Measurements from ENCODE around the gene RGCC. TPM values are rescaled to one million over a fixed set of nuclear protein-coding genes. Genes with fewer than 3 reads are reported as not detected.
A peak's percentile ranks its signal among the peaks of the same experiment; 100 is the strongest.
"Not testable (repeated sequence)": the region's sequence is repeated elsewhere in the genome, so short reads cannot be mapped to it uniquely, and the experiment has no call there.

The RGCC gene
- polyA plus RNA-seq, 4 donors: 2.2 to 10.8 (median 7.2) TPM

DNA sequence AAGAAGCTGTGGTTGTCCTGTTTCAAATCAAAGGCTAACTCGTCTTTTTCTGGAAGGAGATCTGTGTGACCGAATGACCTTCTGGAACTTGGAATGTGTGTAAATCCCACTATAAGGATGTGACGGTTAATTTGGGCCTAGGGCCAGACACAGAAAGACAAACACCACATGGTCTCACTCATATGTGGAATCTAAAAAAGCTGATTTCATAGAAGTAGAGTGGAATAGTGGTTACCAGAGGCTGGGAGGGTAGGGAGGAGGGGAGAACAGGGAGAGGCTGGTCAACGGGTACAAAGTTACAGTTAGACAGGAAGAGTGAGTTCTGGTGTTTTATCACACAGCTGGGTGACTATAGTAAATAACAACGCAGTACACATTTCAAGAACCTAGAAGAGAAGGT lies 39.3 kb upstream of the RGCC start:
- Histone ChIP-seq H3K4me1 (ENCODE audit: control insufficient read depth in 3 of 3, insufficient read depth in 2 of 3, low read depth in 1 of 3, low read length in 2 of 3) (no peaks in the 10 kb centered on the region), H3K4me3 (ENCODE audit: low read depth in 1 of 3, low read length in 3 of 3) (no peak overlapping the region), H3K27me3 (ENCODE audit: control insufficient read depth in 3 of 3, insufficient read depth in 3 of 3, low read length in 3 of 3) (no peaks in the 10 kb centered on the region), H3K27ac (ENCODE audit: low read depth in 1 of 3, low read length in 2 of 3) (no peak overlapping the region), H3K36me3 (ENCODE audit: control insufficient read depth in 3 of 3, insufficient read depth in 2 of 3, low read depth in 1 of 3, low read length in 3 of 3) (no peaks in the 10 kb centered on the region), H3K9me3 (ENCODE audit: control insufficient read depth in 2 of 2, insufficient read depth in 1 of 2, low read depth in 1 of 2, low read length in 1 of 2) (peaks cover 0 to 5% of the 10 kb centered on the region in 2 donors)
- WGBS, 3 donors: 36 to 48% (median 38%) methylated on average over 5 of the region's 5 CpGs
- no peak for FAIRE-seq
- DNase-seq: peak in 1 of 2 donors; percentile 13

DNA sequence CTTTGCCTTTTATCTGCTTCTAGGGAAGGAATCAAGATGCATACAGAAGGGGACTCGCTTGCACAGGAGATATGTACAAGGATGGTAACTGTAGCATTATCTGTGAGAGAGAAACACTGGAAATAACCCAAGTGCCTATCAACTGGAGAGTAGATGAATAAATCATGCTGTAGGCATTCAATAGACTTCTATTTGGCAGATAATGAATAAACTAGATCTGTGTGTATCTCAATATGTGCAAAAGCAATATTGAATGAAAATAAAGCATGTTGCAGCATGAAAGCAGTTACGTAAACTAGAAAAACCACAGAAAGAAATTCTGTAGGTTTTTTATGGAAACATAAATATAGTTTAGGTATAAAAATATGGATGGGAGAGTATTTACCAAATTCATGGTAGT lies 38.6 kb upstream of the RGCC start:
- Histone ChIP-seq H3K27ac (ENCODE audit: low read depth in 1 of 3, low read length in 2 of 3) (no peak overlapping the region), H3K27me3 (ENCODE audit: control insufficient read depth in 3 of 3, insufficient read depth in 3 of 3, low read length in 3 of 3) (no peaks in the 10 kb centered on the region), H3K36me3 (ENCODE audit: control insufficient read depth in 3 of 3, insufficient read depth in 2 of 3, low read depth in 1 of 3, low read length in 3 of 3) (no peaks in the 10 kb centered on the region), H3K4me1 (ENCODE audit: control insufficient read depth in 3 of 3, insufficient read depth in 2 of 3, low read depth in 1 of 3, low read length in 2 of 3) (no peaks in the 10 kb centered on the region), H3K4me3 (ENCODE audit: low read depth in 1 of 3, low read length in 3 of 3) (no peak overlapping the region), H3K9me3 (ENCODE audit: control insufficient read depth in 2 of 2, insufficient read depth in 1 of 2, low read depth in 1 of 2, low read length in 1 of 2) (peaks cover 0 to 5% of the 10 kb centered on the region in 2 donors)
- no peak for FAIRE-seq
- DNase-seq: no peak
- 90 to 94% (median 94%) methylated on average over 2 of the region's 2 CpGs for WGBS, 3 donors

DNA sequence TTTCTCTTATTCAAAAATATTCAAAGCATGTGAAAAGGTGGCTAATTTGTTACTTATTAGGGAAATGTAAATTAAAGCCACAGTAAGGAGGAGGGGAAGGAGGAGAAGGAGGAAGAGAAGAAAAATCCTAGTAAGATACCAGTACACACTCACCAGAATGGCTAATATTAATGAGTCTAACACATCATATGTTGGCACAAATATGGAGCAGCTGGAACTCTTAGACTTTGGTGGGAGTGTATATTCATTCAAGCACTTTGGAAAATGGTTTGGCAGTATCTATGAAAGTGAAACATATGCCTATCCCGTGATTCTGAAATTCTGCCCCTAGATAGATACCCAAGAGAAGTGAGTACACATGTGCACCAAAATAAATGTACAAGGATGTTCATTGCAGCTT lies 38.1 kb upstream of the RGCC start:
- no peaks in the 10 kb centered on the region for H3K27me3 ChIP-seq (ENCODE audit: control insufficient read depth in 3 of 3, insufficient read depth in 3 of 3, low read length in 3 of 3)
- no peak overlapping the region for H3K4me3 ChIP-seq (ENCODE audit: low read depth in 1 of 3, low read length in 3 of 3)
- no peak overlapping the region for H3K27ac ChIP-seq (ENCODE audit: low read depth in 1 of 3, low read length in 2 of 3)
- WGBS, 3 donors: 24 to 50% (median 45%) methylated on average over 1 of the region's 1 CpG
- FAIRE-seq (no peak), DNase-seq (no peak)
- H3K4me1 ChIP-seq (ENCODE audit: control insufficient read depth in 3 of 3, insufficient read depth in 2 of 3, low read depth in 1 of 3, low read length in 2 of 3): no peaks in the 10 kb centered on the region
- H3K36me3 ChIP-seq (ENCODE audit: control insufficient read depth in 3 of 3, insufficient read depth in 2 of 3, low read depth in 1 of 3, low read length in 3 of 3): no peaks in the 10 kb centered on the region
- peaks cover 0 to 5% of the 10 kb centered on the region in 2 donors for H3K9me3 ChIP-seq (ENCODE audit: control insufficient read depth in 2 of 2, insufficient read depth in 1 of 2, low read depth in 1 of 2, low read length in 1 of 2)

DNA sequence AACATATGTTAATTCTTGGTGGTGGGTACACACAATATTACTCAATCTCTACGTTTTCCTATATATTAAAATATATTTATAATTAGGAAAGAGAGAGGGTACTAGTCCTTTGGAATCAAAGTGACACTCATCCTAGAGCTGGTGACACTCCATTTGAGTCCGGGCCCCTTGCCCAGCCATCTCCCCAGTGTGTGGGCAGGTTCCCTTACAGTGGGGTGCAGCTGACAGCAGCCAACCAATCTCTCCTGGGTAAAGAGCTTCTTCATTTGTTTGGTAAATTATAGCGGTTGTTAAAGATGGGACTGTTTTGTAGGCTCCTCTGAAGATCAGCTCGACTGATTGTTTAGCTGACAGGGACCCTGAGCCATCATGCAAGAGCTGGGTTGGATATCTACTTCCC lies 37.2 kb upstream of the RGCC start:
- WGBS, 3 donors: 69 to 77% (median 72%) methylated on average over 4 of the region's 4 CpGs

DNA sequence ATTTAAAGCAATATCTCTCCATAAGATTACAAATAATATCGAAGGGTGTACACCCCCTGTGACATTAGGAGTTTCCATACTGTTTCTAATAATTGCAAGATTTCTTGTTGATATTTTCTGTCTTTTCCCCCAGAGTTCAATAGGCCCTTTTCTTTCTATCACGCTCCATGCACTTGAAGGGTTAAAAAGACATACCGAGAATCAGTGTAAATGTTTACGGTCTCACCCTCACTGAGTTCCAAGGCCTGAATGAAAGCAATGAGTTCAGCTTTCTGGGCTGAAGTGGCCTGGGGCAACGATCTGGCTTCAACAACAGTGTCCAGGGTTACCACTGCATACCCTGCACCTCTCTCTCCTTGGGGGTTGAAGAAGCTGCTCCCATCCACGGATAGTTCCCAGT lies 36.0 kb upstream of the RGCC start:
- H3K4me1 ChIP-seq (ENCODE audit: control insufficient read depth in 3 of 3, insufficient read depth in 2 of 3, low read depth in 1 of 3, low read length in 2 of 3); H3K36me3 ChIP-seq (ENCODE audit: control insufficient read depth in 3 of 3, insufficient read depth in 2 of 3, low read depth in 1 of 3, low read length in 3 of 3); H3K4me3 ChIP-seq (ENCODE audit: low read depth in 1 of 3, low read length in 3 of 3); H3K27ac ChIP-seq (ENCODE audit: low read depth in 1 of 3, low read length in 2 of 3); H3K9me3 ChIP-seq (ENCODE audit: control insufficient read depth in 2 of 2, insufficient read depth in 1 of 2, low read depth in 1 of 2, low read length in 1 of 2); H3K27me3 ChIP-seq (ENCODE audit: control insufficient read depth in 3 of 3, insufficient read depth in 3 of 3, low read length in 3 of 3); FAIRE-seq; DNase-seq: not testable (repeated sequence)
- WGBS, 3 donors: 73 to 78% (median 76%) methylated on average over 6 of the region's 6 CpGs

More for the DNA sequence above, 37.2 kb upstream of the RGCC start:
- FAIRE-seq (no peak), DNase-seq (no peak)
- Histone ChIP-seq H3K4me1 (ENCODE audit: control insufficient read depth in 3 of 3, insufficient read depth in 2 of 3, low read depth in 1 of 3, low read length in 2 of 3) (no peaks in the 10 kb centered on the region), H3K27me3 (ENCODE audit: control insufficient read depth in 3 of 3, insufficient read depth in 3 of 3, low read length in 3 of 3) (no peaks in the 10 kb centered on the region), H3K9me3 (ENCODE audit: control insufficient read depth in 2 of 2, insufficient read depth in 1 of 2, low read depth in 1 of 2, low read length in 1 of 2) (peaks cover 0 to 5% of the 10 kb centered on the region in 2 donors), H3K36me3 (ENCODE audit: control insufficient read depth in 3 of 3, insufficient read depth in 2 of 3, low read depth in 1 of 3, low read length in 3 of 3) (no peaks in the 10 kb centered on the region), H3K4me3 (ENCODE audit: low read depth in 1 of 3, low read length in 3 of 3) (no peak overlapping the region), H3K27ac (ENCODE audit: low read depth in 1 of 3, low read length in 2 of 3) (no peak overlapping the region)

DNA sequence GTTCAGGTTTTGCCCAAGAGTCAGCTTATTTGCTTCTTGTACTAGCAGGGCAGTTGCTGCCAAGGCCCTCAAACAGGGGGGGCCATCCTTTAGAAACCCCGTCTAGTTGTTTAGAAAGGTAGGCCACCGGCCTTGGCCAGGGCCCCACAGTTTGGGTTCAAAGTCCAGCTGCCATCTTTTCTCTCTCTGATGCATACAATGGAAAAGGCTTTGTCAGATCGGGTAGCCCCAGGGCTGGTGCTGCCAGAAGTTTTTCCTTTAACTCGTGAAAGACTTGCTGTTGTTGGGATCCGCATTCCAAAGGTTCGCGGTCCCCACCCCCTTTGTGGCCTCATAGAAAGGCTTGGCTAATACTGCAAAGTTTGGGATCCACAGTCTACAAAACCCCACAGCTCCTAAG lies 35.4 kb upstream of the RGCC start:
- 46 to 66% (median 54%) methylated on average over 7 of the region's 7 CpGs for WGBS, 3 donors
- not testable (repeated sequence) for DNase-seq; H3K36me3 ChIP-seq (ENCODE audit: control insufficient read depth in 3 of 3, insufficient read depth in 2 of 3, low read depth in 1 of 3, low read length in 3 of 3); H3K9me3 ChIP-seq (ENCODE audit: control insufficient read depth in 2 of 2, insufficient read depth in 1 of 2, low read depth in 1 of 2, low read length in 1 of 2); H3K27ac ChIP-seq (ENCODE audit: low read depth in 1 of 3, low read length in 2 of 3); FAIRE-seq; H3K4me1 ChIP-seq (ENCODE audit: control insufficient read depth in 3 of 3, insufficient read depth in 2 of 3, low read depth in 1 of 3, low read length in 2 of 3); H3K4me3 ChIP-seq (ENCODE audit: low read depth in 1 of 3, low read length in 3 of 3); H3K27me3 ChIP-seq (ENCODE audit: control insufficient read depth in 3 of 3, insufficient read depth in 3 of 3, low read length in 3 of 3)

- 85 to 90% (median 88%) methylated on average over 12 to 13 of the region's 13 CpGs for WGBS, 3 donors
- not testable (repeated sequence) for H3K27me3 ChIP-seq (ENCODE audit: control insufficient read depth in 3 of 3, insufficient read depth in 3 of 3, low read length in 3 of 3); H3K4me1 ChIP-seq (ENCODE audit: control insufficient read depth in 3 of 3, insufficient read depth in 2 of 3, low read depth in 1 of 3, low read length in 2 of 3); H3K27ac ChIP-seq (ENCODE audit: low read depth in 1 of 3, low read length in 2 of 3); H3K9me3 ChIP-seq (ENCODE audit: control insufficient read depth in 2 of 2, insufficient read depth in 1 of 2, low read depth in 1 of 2, low read length in 1 of 2); H3K4me3 ChIP-seq (ENCODE audit: low read depth in 1 of 3, low read length in 3 of 3); H3K36me3 ChIP-seq (ENCODE audit: control insufficient read depth in 3 of 3, insufficient read depth in 2 of 3, low read depth in 1 of 3, low read length in 3 of 3); DNase-seq; FAIRE-seq
These were observed 34.1 kb upstream of the RGCC start for GRCh38 chr13:41423259-41423658.

DNA sequence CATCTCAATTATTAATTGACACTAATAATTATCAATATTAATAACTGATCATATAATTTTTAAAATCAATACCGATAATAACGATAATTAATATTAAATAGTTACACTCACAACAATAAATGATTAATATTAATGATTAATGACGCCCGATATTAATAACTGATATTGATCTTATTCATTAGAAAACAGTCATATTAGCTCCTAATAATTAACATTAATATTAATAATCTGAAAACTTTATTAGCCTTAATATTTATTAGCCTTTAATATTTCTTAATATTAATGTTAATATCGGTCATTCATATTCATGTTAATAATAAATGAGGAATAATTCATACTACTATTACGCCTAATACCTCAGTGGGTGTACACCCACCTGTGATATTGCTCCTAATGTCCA lies 32.7 kb upstream of the RGCC start:
- FAIRE-seq: peak; percentile 68
- WGBS, 3 donors: 94 to 97% (median 95%) methylated on average over 6 of the region's 6 CpGs
- H3K36me3 ChIP-seq (ENCODE audit: control insufficient read depth in 3 of 3, insufficient read depth in 2 of 3, low read depth in 1 of 3, low read length in 3 of 3); H3K4me3 ChIP-seq (ENCODE audit: low read depth in 1 of 3, low read length in 3 of 3); H3K4me1 ChIP-seq (ENCODE audit: control insufficient read depth in 3 of 3, insufficient read depth in 2 of 3, low read depth in 1 of 3, low read length in 2 of 3); H3K27ac ChIP-seq (ENCODE audit: low read depth in 1 of 3, low read length in 2 of 3); DNase-seq: not testable (repeated sequence)
- H3K9me3 ChIP-seq (ENCODE audit: control insufficient read depth in 2 of 2, insufficient read depth in 1 of 2, low read depth in 1 of 2, low read length in 1 of 2): peaks cover 0 to 11% of the 10 kb centered on the region in 2 donors
- peaks cover 0 to 11% (median 4%) of the 10 kb centered on the region in 3 donors for H3K27me3 ChIP-seq (ENCODE audit: control insufficient read depth in 3 of 3, insufficient read depth in 3 of 3, low read length in 3 of 3)

DNA sequence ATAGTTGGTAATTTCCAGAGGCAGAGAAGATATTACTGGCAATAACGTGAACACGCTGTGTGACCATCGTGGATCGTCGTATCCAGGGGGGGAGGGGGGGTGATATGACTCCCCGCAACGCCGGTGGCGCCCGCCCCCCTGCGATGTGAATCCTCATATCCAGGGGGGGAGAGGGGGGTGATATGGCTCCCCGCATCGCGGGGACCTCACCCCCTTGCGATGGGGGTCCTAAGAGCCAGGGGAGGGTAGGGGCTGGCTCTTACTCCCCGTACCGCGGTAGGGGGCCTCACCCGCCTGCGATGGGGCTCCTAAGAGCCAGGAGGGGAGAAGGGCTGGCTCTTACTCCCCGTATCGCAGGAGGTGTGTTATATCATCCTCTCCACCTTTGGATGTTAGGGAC lies 31.3 kb upstream of the RGCC start:
- no peak for FAIRE-seq
- H3K27me3 ChIP-seq (ENCODE audit: control insufficient read depth in 3 of 3, insufficient read depth in 3 of 3, low read length in 3 of 3): peaks cover 0 to 11% (median 4%) of the 10 kb centered on the region in 3 donors
- no peaks in the 10 kb centered on the region for H3K36me3 ChIP-seq (ENCODE audit: control insufficient read depth in 3 of 3, insufficient read depth in 2 of 3, low read depth in 1 of 3, low read length in 3 of 3)
- WGBS, 3 donors: 77 to 87% (median 80%) methylated on average over 20 to 22 of the region's 22 CpGs
- H3K4me1 ChIP-seq (ENCODE audit: control insufficient read depth in 3 of 3, insufficient read depth in 2 of 3, low read depth in 1 of 3, low read length in 2 of 3): no peaks in the 10 kb centered on the region
- no peak overlapping the region for H3K4me3 ChIP-seq (ENCODE audit: low read depth in 1 of 3, low read length in 3 of 3)
- H3K9me3 ChIP-seq (ENCODE audit: control insufficient read depth in 2 of 2, insufficient read depth in 1 of 2, low read depth in 1 of 2, low read length in 1 of 2): peaks cover 0 to 11% of the 10 kb centered on the region in 2 donors
- no peak for DNase-seq
- no peak overlapping the region for H3K27ac ChIP-seq (ENCODE audit: low read depth in 1 of 3, low read length in 2 of 3)

Data from small intestine (tissue), 7 donors.